PC-9 (cell line): ENCODE data around the gene SLC35E3. TPM values are rescaled to one million over a fixed set of nuclear protein-coding genes. Genes with fewer than 3 reads are reported as not detected.

Source experiments
- Bru-seq: library from RNA; stranded (reverse); fragments of 400-500 nt; gene quantifications from one replicate; lab custom pipeline; 2021; lab: Mats Ljungman, UMichigan
- BruChase-seq, 2 experiments: library from RNA; stranded (reverse); fragments of 400-500 nt; gene quantifications; one replicate each; lab custom pipeline; 2021; lab: Mats Ljungman, UMichigan
- BruUV-seq: library from RNA; stranded (reverse); fragments of 400-500 nt; replicated peaks from 2 replicates; lab custom pipeline; 2021; lab: Mats Ljungman, UMichigan
- CTCF ChIA-PET: fragments of 300-600 bp; sonication (Branson Sonifier 250); formaldehyde crosslinking; loops from one replicate; lab custom pipeline; 2022; ENCODE audit warnings: antibody characterized with exemption; lab: Charles Lee
- POLR2A ChIA-PET: fragments of 300-600 bp; sonication (Branson Sonifier 250); formaldehyde crosslinking; loops from one replicate; lab custom pipeline; 2022; ENCODE audit warnings: antibody characterized with exemption; ENCODE audit not compliant: unreplicated experiment; lab: Charles Lee
- DNase-seq, 2 experiments: peaks; one replicate each; pipeline versions ENCODE4 v3.0.0 to v3.0.0-alpha.2; 2015 to 2022; ENCODE audit warnings: mixed read lengths in 1 of 2
- H2AFZ ChIP-seq: fragments of 200-600 bp; sonication (generic); 2 replicates; pipeline ENCODE4 v1.8.1; 2017; ENCODE audit warnings: antibody characterized with exemption
- H3F3A ChIP-seq: fragments of 200-600 bp; sonication (generic); 2 replicates; pipeline ENCODE4 v1.8.1; 2017; ENCODE audit warnings: antibody characterized with exemption, mild to moderate bottlenecking, low read depth; ENCODE audit not compliant: insufficient read depth
- H3K27ac ChIP-seq: fragments of 200-600 bp; sonication (generic); 2 replicates; pipeline ENCODE4 v1.6.1; 2016; ENCODE audit warnings: mixed run types
- H3K27me3 ChIP-seq: fragments of 200-600 bp; sonication (generic); 2 replicates; pipeline ENCODE4 v1.6.1; 2016; ENCODE audit warnings: low read depth, mixed run types; ENCODE audit not compliant: insufficient read depth
- H3K36me3 ChIP-seq: fragments of 200-600 bp; sonication (generic); 2 replicates; pipeline ENCODE4 v1.6.1; 2016; ENCODE audit warnings: low read depth, mixed run types
- H3K4me1 ChIP-seq: fragments of 200-600 bp; sonication (generic); replicated peaks from 2 replicates; pipeline ENCODE4 v1.6.1; 2016; ENCODE audit warnings: mixed run types; ENCODE audit not compliant: insufficient read depth
- H3K4me2 ChIP-seq: fragments of 200-600 bp; sonication (generic); 2 replicates; pipeline ENCODE4 v1.6.1; 2017; ENCODE audit warnings: mixed run types
- H3K4me3 ChIP-seq: fragments of 200-600 bp; sonication (generic); 2 replicates; pipeline ENCODE4 v1.6.1; 2016; ENCODE audit warnings: mixed run types
- H3K79me2 ChIP-seq: fragments of 200-600 bp; sonication (generic); 2 replicates; pipeline ENCODE4 v1.6.1; 2017; ENCODE audit warnings: low read depth, mixed run types
- H3K9me2 ChIP-seq: fragments of 200-600 bp; sonication (generic); 2 replicates; pipeline ENCODE4 v1.8.1; 2017; ENCODE audit warnings: mild to moderate bottlenecking; ENCODE audit not compliant: insufficient read depth
- H3K9me3 ChIP-seq: fragments of 200-600 bp; sonication (generic); 2 replicates; pipeline ENCODE4 v1.8.1; 2016; ENCODE audit warnings: low read depth; ENCODE audit not compliant: insufficient read depth
- H4K20me1 ChIP-seq: fragments of 200-600 bp; sonication (generic); 2 replicates; pipeline ENCODE4 v1.8.1; 2017; ENCODE audit not compliant: insufficient read depth
- CTCF ChIP-seq: fragments of 200-600 bp; sonication (generic); conservative IDR thresholded peaks from 2 replicates; pipeline ENCODE4 v1.6.1; 2017; ENCODE audit warnings: mixed run types, antibody characterized with exemption, mild to moderate bottlenecking, moderate library complexity
- EZH2 ChIP-seq: fragments of 200-600 bp; sonication (generic); IDR thresholded peaks from 2 replicates; pipeline ENCODE4 v1.8.0; 2017; ENCODE audit warnings: antibody characterized with exemption, low read depth
- intact Hi-C: fragments of 100-400 bp; cut with micrococcal nuclease; formaldehyde crosslinking; loops from one replicate; pipeline ENCODE4 v1.10.0; 2022; ENCODE audit not compliant: unreplicated experiment
- long read RNA-seq: library from polyadenylated mRNA; stranded (forward); transcript quantifications from one replicate; pipeline ENCODE4 v2.0.0, GENCODE V29; 2022
- total RNA-seq: library from RNA; stranded (reverse); gene quantifications from 2 replicates; pipeline ENCODE4 v1.2.3, GENCODE V29; 2021

Gene SLC35E3
- total RNA-seq (8.9 and 10.7 TPM in 2 replicates), Bru-seq, nascent RNA (percentile 62 among the genes with signal in this experiment), BruChase-seq, experiment 1, labeled RNA remaining after a 2-hour chase (percentile 74 among the genes with signal in this experiment), BruChase-seq, experiment 2, labeled RNA remaining after a 6-hour chase (percentile 72 among the genes with signal in this experiment)
- long read RNA-seq, full-length matches to known transcripts, result 23 of 28 reads
- long read RNA-seq, partial matches to known transcripts, result 2 of 28 reads
- long read RNA-seq, other reads (novel, unspliced or antisense), result 3 of 28 reads

- Histone ChIP-seq H3K9me3 (no peaks in the 10 kb centered on the region), H3K27me3 (no peaks in the 10 kb centered on the region), H3K4me3 (peak within 1 kb of the TSS; percentile 77), H3K4me2 (peak within 1 kb of the TSS; percentile 96), H3K79me2 (peaks cover 14% of the 10 kb centered on the region; the same call in 1 of the 2 replicates), H3K4me1 (peaks cover 17% of the 10 kb centered on the region), H3K27ac (peak within 1 kb of the TSS; percentile 23; the same call in 1 of the 2 replicates), H3F3A (peaks cover 20% of the 10 kb centered on the region; the same call in 1 of the 2 replicates), H2AFZ (peak within 1 kb of the TSS; percentile 90), H3K9me2 (no peaks in the 10 kb centered on the region), H4K20me1 (no peaks in the 10 kb centered on the region), H3K36me3 (peaks cover 6% of the 10 kb centered on the region; the same call in 1 of the 2 replicates)
- ChIA-PET POLR2A (interaction anchor here (0.5 to 0.8 kb wide), 3 partner anchors 11 to 1077 kb away, joined by 4 to 7 read pairs (median 6); no protein-coding TSS in a partner anchor), CTCF (no interaction called here)
- no peak for TF ChIP-seq EZH2
- TF ChIP-seq CTCF, result no peak
- no TSS peak for BruUV-seq
- intact Hi-C loops, result loop anchor here (1.0 kb wide), 1 partner anchor 61 kb away; no protein-coding TSS in a partner anchor
- DNase-seq, result peak; percentile 80 to 90
Measured at GRCh38 chr12:68745904-68746571, at the start of gene SLC35E3. Gene SLC35E3, plus strand, starts transcription at chr12:68746176. Its CDS starts 202 bp downstream, at chr12:68746378.

GRCh38 chr12:68699486-68699885 is 46.5 kb upstream of the SLC35E3 start:
- BruUV-seq, result no TSS peak
- POLR2A ChIA-PET, result no interaction called here
- no peak overlapping the region for H2AFZ ChIP-seq
- CTCF ChIA-PET, result no interaction called here
- H3K27ac ChIP-seq, result no peak overlapping the region
- H4K20me1 ChIP-seq, result no peaks in the 10 kb centered on the region
- intact Hi-C loops, result no loop called here
- no peak overlapping the region for H3K4me2 ChIP-seq
- no peak for TF ChIP-seq EZH2
- no peak for TF ChIP-seq CTCF
- H3K4me1 ChIP-seq, result no peaks in the 10 kb centered on the region
- no peaks in the 10 kb centered on the region for H3K9me2 ChIP-seq
- no peaks in the 10 kb centered on the region for H3K79me2 ChIP-seq
- H3K9me3 ChIP-seq, result no peaks in the 10 kb centered on the region
- DNase-seq, result no peak
- H3K36me3 ChIP-seq, result peaks cover 25% of the 10 kb centered on the region
- no peaks in the 10 kb centered on the region for H3F3A ChIP-seq
- no peak overlapping the region for H3K4me3 ChIP-seq
- no peaks in the 10 kb centered on the region for H3K27me3 ChIP-seq

- DNase-seq, result no peak
- no peaks in the 10 kb centered on the region for H3K9me2 ChIP-seq
- ChIA-PET POLR2A (no interaction called here), CTCF (no interaction called here)
- no peak overlapping the region for H3K4me2 ChIP-seq
- no peaks in the 10 kb centered on the region for H3K4me1 ChIP-seq
- TF ChIP-seq CTCF, result no peak
- no peak for TF ChIP-seq EZH2
- peaks cover 14% of the 10 kb centered on the region; the same call in 1 of the 2 replicates for H3K36me3 ChIP-seq
- H3F3A ChIP-seq, result no peaks in the 10 kb centered on the region
- H3K27me3 ChIP-seq, result no peaks in the 10 kb centered on the region
- no peaks in the 10 kb centered on the region for H4K20me1 ChIP-seq
- no peak overlapping the region for H2AFZ ChIP-seq
- H3K27ac ChIP-seq, result no peak overlapping the region
- intact Hi-C loops, result no loop called here
- no peak overlapping the region for H3K4me3 ChIP-seq
- no TSS peak for BruUV-seq
- H3K9me3 ChIP-seq, result no peaks in the 10 kb centered on the region
- H3K79me2 ChIP-seq, result no peaks in the 10 kb centered on the region
Measured at GRCh38 chr12:68727776-68728175, 18.2 kb upstream of the SLC35E3 start.
